IPS DF 4.7 (cell line): Measurements from ENCODE around the gene CHRNA9.
"Not testable (repeated sequence)": the region's sequence is repeated elsewhere in the genome, so short reads cannot be mapped to it uniquely, and the experiment has no call there.

ENCODE experiments used
- DNase-seq: peaks from one replicate; pipeline ENCODE4 v3.0.0-alpha.2; 2013; ENCODE audit warnings: low spot score; ENCODE audit errors: extremely low read depth

The CHRNA9 gene

DNA sequence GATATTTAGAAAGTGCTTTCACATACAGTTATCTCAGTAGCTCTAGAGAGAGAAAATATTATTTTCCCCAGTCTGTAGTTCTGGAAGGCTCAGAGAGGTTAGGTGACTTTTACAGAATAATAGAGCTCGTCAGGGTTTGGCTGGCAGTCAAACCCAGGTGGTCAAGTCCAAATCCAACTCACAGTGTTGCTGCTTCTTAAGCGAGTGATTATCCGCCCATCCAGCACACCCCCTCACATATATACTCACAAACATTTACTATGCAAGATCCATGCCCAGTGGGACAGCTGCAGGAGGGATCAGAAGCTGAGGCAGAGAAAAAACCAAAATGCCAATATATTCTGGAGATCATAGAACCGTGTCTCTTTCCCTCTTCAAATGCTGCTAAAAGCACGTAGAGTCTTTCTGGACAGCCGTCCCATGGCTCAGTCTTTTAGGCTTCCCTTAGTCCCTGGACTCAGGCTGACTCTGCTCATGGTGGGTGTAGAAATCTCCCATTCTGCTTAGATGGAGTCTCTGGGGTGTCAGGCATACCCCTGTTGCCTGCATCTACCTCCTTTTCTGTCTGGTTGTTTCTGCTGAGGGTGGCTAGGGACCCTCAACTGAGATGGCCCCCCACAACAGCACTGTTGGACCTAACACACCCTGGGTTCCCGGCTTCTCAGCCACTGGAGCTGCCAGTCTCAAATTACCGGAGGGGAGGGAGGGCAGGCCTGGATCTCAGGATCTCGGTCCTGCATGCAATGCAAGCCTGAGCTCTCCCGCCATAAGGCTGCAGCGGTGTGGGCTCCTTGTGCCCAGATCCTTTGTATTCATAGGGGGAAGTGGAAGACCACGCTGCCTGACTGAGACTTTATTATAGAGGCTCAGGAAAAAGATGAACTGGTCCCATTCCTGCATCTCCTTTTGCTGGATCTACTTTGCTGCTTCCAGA, at the start of gene CHRNA9:
CHRNA9 (plus strand) TSS at position 743 of the 934 bp plus-strand sequence; CDS start at position 878, 135 bp downstream.
- no peak for DNase-seq

- DNase-seq: no peak
These were observed 49.4 kb upstream of the CHRNA9 start for GRCh38 chr4:40285692-40286091.

DNA sequence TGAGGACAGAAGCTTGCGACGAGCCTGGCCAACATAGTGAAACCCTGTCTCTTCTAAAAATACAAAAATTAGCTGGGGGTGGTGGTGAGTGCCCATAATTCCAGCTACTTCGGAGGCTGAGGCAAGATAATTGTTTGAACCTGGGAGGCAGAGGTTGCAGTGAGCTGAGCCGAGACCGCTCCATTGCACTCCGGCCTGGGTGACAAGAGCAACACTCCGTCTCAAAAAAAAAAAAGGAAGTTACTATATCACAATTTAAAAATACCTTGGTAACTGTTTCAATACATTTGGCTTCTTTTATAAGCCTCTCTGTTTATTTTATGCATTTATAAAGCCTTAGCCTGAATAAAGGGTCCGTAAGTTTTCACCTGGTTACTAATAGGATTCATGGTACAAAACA, 46.6 kb upstream of the CHRNA9 start:
- DNase-seq: no peak

- no peak for DNase-seq
These were observed 45.6 kb upstream of the CHRNA9 start for GRCh38 chr4:40289366-40290188.

- DNase-seq: not testable (repeated sequence)
These were observed 44.4 kb upstream of the CHRNA9 start for GRCh38 chr4:40290611-40291186.

- no peak for DNase-seq
These were observed 42.8 kb upstream of the CHRNA9 start for GRCh38 chr4:40292313-40292759.

DNA sequence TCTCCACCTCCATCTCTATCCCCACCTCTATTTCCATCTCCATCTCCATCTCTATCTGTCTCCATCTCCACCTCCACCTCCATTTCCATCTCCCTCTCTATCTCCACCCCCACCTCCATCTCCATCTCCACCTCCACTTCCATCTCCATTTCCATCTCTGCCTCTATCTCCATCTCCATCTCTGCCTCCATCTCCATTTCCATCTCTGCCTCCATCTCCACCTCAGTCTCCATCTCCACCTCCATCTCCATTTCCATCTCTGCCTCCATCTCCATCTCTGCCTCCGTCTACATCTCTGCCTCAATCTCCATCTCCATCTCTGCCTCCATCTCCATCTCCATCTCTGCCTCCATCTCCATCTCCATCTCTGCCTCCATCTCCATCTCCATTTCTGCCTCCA, 40.8 kb upstream of the CHRNA9 start:
- DNase-seq: no peak

- not testable (repeated sequence) for DNase-seq
These were observed 40.1 kb upstream of the CHRNA9 start for GRCh38 chr4:40295030-40295429.

- DNase-seq: no peak
These were observed 39.6 kb upstream of the CHRNA9 start for GRCh38 chr4:40295572-40295971.

GRCh38 chr4:40299126-40299525, 36.0 kb upstream of the CHRNA9 start:
- DNase-seq: no peak

DNA sequence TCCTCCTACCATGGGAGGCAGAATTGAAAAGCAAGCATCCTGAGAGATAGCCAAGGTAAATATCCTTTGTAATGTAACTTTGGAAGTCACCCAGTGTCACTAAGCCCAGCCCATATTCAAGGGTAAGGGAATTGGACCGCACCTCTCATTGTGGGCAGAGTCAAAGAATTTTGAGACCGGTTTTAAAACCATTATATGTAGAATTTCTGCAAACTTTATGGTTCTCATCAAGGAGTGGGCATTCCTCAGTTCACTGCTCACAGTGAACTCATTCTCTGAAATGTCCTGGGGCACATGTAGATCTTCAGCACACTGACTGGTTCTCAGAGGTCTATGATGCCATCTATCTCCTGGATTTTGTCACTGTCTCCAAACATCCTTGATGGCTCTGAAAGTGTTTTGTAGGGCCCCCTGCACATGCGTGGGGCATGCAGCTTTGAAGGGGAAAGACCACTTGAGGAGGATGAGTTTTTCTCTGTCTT, 35.3 kb upstream of the CHRNA9 start:
- no peak for DNase-seq

DNA sequence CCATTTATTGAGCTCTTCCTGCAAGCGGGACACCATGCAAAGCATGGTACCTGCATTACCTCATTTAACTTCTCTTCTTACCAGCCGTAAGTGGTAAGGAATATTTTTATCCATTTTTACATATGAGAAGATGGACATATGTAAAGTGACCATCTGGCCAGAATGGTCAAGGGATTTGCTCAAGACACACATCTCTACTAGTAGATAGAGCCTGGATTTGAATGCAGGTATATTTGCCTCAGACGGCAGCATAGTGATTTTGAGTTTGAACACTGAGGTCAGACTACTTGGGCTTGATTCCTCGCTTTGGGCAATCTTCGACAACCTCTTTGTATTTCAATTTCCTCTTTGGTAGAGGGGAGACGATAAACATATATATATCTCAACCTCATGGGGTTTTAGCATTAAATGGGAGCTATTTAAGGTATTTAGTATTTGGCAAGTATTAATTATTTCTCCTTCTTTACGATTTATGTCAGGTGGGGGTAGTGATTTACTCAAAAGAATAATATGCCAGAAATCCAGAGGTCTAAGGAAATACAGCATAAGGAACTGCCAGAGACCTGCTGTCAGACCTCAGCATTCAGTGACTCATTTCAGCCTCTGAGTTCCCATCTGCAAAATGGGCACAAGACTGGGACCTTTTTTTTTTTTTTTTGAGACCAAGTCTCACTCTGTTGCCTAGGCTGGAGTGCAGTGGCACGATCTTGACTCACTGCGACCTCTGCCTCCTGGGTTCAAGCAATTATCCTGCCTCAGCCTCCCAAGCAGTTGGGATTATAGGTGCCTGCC, 34.6 kb upstream of the CHRNA9 start:
- DNase-seq: no peak

- no peak for DNase-seq
These were observed 33.5 kb upstream of the CHRNA9 start for GRCh38 chr4:40301603-40302002.

- no peak for DNase-seq
These were observed 31.4 kb upstream of the CHRNA9 start for GRCh38 chr4:40303751-40304150.

DNA sequence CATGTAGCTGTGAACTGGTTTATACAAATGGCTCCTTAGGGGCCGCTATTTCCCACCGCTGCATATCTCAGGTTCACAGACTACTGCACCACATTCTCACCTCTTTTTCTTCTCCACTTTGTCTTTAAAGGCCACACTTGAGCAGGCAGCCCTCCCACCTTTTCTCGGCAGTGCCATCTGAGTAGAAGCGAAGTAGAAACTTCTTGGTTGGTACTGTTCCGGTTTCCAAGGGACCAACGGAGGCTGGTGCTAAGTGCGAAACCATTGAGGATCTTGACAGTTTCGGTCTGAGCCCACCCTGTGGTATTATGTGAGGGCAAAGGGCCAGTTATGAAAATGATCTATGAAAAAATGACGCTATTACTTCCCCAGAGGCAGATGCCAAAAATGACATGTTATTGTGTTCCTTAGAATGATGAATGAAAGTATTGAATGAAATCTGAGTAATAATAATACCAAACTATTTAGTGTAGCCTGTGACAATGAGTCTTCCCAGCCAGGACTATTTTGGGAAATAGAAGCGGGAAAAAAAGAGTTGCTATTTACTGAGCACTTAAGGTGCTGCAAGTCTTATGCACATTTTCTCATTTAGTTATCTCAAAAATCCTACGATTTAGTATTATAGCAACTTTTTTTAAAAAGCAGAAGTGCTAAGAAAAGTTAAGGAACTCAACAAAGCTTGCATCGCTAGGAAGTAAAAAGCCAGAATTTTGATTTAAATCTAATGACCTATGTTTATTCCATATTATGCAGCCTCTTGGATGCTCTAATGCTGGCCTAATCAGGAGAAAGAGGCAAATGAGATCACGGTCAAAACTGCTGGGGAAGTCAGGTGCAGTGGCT, 29.6 kb upstream of the CHRNA9 start:
- DNase-seq: no peak

GRCh38 chr4:40306226-40306625, 28.9 kb upstream of the CHRNA9 start:
- no peak for DNase-seq

GRCh38 chr4:40306976-40307375, 28.2 kb upstream of the CHRNA9 start:
- DNase-seq: no peak

GRCh38 chr4:40307627-40308497, 27.3 kb upstream of the CHRNA9 start:
- DNase-seq: no peak

GRCh38 chr4:40308528-40309122, 26.5 kb upstream of the CHRNA9 start:
- DNase-seq: no peak
